GM21367 (cell line): ENCODE measurements around the gene FILIP1L.

Experiments used
- ATAC-seq: cut with Tn5 transposase; IDR thresholded peaks from one replicate; pipeline ENCODE4 v1.9.1; 2021; ENCODE audit not compliant: unreplicated experiment

FILIP1L gene

DNA sequence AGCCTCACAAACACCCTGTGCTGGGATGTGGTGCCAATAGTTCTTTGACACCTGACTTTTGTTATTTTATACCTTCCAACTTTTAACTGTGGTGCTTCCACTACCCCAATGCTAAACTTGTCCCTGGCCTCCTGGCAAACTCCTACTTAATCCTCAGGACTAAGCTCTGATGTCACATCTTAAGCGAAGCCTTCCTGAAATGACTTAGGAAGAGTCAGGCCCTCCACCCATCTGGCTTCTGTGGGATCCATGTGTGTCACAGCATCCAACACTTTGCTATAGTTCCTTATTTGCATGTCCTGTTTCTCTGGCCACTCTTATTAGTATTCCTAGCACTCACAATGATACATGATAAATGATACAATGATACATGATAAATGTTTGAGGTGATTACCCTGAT is 133.2 kb downstream of the FILIP1L start:
- ATAC-seq: no peak

- no peak for ATAC-seq
These were observed 133.7 kb downstream of the FILIP1L start for GRCh38 chr3:99980606-99981005.

GRCh38 chr3:99978221-99978620 is 136.1 kb downstream of the FILIP1L start:
- no peak for ATAC-seq

GRCh38 chr3:99976584-99976983 is 137.7 kb downstream of the FILIP1L start:
- no peak for ATAC-seq

DNA sequence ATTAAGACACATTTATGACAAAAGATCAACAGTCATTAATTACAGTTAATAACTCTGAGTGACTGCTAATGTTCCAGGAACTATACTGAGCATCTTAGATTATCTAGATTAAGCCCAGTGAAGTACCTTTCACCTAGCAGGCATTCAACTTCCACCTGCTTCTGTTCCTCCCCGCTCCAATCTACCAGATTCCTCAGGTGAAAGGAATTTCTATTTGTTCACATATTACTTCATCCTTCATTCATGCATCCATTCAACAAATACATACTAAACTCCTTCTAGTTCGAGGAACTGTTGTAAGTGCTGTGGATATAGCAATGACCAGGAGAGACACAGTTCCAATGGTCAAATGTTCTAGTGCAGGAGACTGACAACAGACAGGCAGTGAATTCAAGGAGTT is 139.3 kb downstream of the FILIP1L start:
- no peak for ATAC-seq

GRCh38 chr3:99972380-99973104 is 141.8 kb downstream of the FILIP1L start:
- ATAC-seq: no peak

- no peak for ATAC-seq
These were observed 142.5 kb downstream of the FILIP1L start for GRCh38 chr3:99971761-99972160.

GRCh38 chr3:99970198-99970597 is 144.1 kb downstream of the FILIP1L start:
- peak; percentile 87 for ATAC-seq

- no peak for ATAC-seq
These were observed 145.2 kb downstream of the FILIP1L start for GRCh38 chr3:99969136-99969535.

GRCh38 chr3:99967796-99968195 is 146.5 kb downstream of the FILIP1L start:
- ATAC-seq: no peak

DNA sequence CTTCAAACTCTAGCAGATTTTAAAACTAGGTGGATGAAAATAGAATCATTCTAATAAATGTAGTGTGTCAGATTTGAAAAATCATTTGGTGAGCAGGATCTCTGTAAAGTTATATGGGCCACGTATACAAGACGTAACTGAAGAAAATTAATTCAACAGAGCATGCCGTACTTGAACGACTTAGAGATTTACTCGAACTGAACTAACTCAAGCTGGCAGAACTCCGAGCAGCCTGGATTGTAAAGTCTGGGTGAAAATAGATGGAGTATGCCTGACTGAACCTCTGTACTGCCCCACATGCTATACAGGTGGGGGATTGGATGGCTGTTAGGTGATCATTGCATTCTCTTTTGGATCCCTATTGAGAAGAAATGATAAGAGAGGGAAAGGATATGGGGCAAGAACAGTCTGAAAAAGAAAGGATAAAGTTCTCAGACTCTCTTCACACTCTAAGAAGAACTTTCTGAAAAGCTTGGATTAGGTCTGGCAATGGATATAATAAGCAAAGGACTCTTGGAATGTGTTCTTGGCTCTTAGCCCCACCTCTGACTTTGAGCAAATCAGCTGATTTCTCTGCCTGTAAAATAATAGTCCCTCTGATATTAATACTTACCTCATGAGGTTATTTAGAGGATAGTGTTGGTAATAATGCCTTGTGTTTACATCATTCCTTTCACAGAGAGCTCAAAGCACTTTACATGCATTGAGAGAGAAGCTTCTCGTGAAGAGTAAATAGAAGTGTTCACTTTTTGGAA is 147.5 kb downstream of the FILIP1L start:
- no peak for ATAC-seq

- ATAC-seq: no peak
These were observed 148.5 kb downstream of the FILIP1L start for GRCh38 chr3:99965681-99966408.

DNA sequence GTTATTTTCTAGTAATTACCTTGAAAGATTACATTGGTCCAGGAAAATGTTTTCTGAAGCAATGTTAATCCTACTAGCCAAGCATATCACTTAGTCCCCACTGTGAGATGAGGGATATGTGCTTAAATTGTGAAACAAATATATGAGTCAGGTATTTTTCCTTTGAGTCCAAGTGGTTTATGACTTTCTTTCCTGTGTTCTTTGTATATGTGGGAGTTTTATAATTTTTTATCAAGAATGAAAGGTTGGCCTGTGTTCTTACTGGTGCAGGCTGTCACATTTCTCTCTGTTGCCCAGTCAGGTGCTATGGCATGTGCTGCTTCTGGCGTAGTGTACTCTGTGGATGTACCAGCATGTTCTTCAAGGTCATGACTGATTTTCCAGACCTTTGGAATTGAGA is 149.2 kb downstream of the FILIP1L start:
- no peak for ATAC-seq

- no peak for ATAC-seq
These were observed 151.6 kb downstream of the FILIP1L start for GRCh38 chr3:99962703-99963102.

GRCh38 chr3:99961756-99962515 is 152.4 kb downstream of the FILIP1L start:
- ATAC-seq: no peak

DNA sequence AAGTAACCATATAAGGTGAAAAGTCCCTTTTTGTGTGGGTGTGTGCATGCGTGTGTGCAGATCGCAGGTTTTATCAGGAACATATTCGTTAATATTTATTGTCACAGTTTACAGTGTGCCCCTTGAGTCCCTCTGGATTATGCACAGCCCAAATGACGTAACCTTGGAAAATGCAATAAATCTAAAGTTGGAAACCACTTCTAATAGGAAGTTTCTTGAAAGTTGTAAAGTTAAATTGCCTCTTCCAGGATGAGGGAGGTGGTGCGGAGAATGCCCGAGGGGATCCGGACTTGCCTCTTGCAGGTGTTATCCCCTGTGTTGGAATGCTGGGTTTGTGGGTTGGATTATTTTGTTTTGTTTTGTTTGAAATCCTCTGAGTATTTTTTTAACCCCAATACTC is 153.4 kb downstream of the FILIP1L start:
- no peak for ATAC-seq

DNA sequence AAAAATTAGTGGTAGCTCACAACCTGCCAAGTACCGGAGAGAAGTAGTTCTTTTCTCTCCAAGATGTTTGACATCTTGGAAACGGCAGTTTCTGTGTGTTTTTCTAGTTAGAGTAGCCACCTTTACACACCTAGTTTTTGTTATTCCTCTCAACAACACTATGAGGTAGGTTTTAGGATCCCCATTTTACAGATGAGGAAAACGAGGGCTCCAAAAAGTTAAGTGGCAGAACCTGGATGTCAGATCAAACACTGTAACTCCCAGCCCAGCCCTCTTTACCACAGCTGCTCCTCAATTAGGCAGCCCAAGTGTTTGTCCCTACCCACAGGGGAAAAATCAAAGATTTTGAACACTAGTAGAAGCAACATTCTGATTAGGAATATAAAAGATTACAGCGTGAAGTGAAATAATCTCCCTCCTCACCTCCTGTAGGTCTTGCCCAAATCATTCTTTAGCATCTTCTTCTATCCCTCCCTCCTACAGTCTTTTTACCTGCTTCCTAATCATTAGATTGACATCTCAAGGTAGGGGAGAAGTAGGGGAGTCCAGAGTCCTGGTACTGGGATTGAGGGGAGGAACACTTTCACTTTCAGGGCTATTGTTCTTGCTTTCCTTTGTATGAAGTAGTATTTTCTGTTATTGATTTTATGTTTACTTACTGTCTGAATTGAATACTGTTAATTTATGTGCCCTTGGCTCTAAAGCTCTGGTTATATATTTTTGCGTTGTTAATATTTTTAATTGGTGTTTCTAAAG is 154.0 kb downstream of the FILIP1L start:
- ATAC-seq: no peak

DNA sequence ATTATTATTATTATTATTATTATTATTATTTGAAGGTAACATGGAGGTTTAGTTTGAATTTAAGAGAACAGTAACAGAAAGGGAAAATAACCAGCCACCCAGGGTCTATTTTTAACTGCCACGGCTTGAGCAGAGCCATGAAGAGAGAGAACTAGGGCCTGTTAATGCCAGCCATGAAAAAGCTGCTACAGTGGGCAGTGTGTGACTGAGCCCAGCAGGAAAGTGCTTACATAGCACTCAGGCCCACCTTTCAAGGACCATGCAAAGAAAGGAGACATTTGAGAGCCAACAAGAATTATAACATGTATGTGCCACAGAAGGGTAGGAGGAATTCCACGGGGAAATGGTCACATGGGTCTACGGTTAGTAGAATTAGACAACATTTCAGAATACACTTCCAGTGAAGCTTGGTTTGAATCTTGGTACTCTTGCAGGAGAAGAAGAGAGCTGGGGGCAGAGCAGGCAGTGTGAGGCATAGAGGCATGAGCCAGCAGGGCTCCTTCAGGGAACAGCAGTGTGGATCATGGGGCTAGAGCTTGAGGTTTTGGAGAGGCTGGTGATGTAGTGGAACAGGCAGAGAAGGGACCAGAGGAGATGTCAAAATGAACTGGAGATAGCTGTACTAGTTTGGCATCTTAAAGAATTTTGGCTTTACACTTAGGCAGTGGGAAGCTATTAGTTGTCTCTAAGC is 155.9 kb downstream of the FILIP1L start:
- ATAC-seq: no peak

- ATAC-seq: no peak
These were observed 157.0 kb downstream of the FILIP1L start for GRCh38 chr3:99957151-99957796.
